NCI-H1436 treated with DMSO at 0.1 percent for 48 hours (cell line): ENCODE results near the gene IL6.
"Not testable (repeated sequence)": the region's sequence is repeated elsewhere in the genome, so short reads cannot be mapped to it uniquely, and the experiment has no call there.

Experiments used
- DNase-seq: peaks from one replicate; lab custom pipeline; 2025; lab: John Stamatoyannopoulos, UW

IL6 gene

GRCh38 chr7:22726907-22727713 is at the start of gene IL6:
Gene IL6, plus strand, starts transcription at chr7:22727200. Its CDS starts 63 bp downstream, at chr7:22727263.
- DNase-seq, result no peak

GRCh38 chr7:22677263-22677662 is 49.7 kb upstream of the IL6 start:
- DNase-seq, result not testable (repeated sequence)

DNA sequence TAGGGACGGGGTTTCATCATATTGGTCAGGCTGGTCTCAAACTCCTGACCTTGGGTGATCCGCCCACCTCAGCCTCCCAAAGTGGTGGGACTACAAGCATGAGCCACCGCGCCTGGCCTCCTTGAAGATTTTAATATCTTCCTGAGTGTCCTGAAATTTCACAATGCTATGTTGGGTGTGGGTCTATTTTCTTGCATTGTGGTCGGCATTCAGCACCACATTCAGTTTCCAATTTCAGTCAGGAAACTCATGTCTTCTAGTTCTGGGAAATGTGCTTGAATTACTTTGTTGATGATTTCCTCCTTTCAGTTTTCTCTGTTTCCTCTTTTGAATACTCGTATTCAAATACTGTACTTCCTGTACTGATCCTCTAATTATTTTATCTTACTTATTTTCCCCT is 49.3 kb upstream of the IL6 start:
- DNase-seq, result no peak

DNA sequence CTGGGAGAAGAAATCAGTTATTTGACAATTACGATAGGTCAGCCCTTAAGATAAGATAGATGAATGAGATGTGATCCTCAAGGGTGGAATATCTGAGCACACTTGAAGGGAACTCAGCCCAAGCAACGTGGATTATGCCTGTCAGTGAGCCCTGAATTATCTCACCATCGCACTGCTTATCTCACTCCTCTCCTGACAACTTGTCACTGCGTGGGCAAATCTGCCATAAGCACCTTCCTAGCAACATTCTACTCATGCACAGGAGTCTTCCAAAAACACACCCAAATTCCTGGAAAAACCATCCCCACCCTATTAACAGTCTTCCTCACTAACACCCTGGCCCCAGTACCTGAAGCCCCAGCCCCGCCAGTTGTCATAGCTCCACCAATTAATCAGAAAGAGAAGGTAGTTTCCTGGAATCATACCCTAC is 46.5 kb upstream of the IL6 start:
- DNase-seq, result no peak

DNA sequence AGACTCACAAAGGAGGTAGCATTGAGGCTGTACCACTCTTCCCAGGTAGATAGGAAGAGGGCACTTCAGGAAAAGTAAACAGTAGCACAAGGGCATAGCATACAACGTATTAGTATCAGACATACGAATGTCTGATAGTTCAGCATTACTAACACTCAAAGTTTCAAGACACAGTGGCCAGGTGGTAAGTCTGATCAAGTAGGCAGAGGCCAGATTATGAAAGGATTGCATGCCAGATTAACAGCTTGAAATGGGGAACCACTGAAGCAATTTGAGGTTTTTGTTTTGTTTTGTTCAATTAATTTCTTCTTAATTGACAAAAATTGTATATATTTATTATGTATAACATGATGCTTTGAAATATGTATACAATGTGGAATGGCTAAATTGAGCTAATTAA is 45.7 kb upstream of the IL6 start:
- no peak for DNase-seq

GRCh38 chr7:22681852-22682657 is 44.9 kb upstream of the IL6 start:
- DNase-seq, result no peak

DNA sequence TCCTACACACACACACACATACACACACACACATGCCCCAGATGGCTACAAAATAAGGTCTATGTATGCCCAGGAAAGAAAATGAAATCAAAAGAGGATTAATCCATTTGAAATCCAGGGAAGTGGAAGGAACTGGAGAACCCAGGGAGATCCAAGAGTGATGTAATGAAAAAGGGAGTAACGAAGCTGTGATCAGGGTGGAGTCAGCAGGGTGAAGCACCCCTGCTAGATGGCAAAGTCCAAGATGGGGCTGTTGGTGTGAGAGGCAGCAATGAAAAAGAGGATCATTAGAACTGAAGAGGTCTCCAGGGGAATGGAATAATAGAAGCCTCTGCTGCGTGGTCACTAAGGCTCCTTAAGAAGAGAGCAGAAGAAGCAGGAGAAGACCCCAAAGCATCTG is 43.6 kb upstream of the IL6 start:
- no peak for DNase-seq

DNA sequence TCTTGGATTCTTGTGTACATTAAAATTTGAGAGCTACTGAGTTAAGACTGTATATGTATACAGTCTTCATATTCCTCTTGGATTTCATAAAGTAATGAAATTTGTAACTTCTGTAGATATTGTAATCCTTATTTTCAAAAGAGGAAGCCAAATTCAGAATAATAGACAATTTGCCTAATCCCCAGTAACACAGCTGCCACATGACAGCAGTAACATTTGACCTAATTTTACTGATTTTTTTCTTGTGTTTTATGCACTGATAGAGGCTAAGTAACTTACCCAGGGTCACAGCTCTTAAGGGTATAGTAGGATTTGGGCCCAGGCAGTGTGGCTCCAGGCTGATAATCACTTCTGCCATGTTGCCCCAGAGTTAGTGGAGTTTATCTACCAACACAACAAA is 40.4 kb upstream of the IL6 start:
- DNase-seq, result no peak

GRCh38 chr7:22688084-22688483 is 38.9 kb upstream of the IL6 start:
- DNase-seq, result no peak

DNA sequence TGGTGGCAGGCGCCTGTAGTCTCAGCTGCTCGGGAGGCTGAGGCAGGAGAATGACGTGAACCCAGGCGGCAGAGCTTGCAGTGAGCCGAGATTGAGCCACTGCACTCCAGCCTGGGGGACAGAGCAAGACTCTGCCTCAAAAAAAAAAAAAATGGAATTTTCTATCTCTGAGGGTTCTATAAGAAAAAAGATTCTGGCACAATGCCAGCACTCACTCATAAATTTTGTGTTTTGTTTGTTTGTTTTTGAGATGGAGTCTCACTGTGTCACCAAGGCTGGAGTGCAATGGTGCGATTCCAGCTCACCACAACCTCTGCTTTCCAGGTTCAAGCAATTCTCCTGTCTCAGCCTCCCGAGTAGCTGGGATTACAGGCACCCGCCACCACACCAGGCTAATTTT is 38.1 kb upstream of the IL6 start:
- not testable (repeated sequence) for DNase-seq

DNA sequence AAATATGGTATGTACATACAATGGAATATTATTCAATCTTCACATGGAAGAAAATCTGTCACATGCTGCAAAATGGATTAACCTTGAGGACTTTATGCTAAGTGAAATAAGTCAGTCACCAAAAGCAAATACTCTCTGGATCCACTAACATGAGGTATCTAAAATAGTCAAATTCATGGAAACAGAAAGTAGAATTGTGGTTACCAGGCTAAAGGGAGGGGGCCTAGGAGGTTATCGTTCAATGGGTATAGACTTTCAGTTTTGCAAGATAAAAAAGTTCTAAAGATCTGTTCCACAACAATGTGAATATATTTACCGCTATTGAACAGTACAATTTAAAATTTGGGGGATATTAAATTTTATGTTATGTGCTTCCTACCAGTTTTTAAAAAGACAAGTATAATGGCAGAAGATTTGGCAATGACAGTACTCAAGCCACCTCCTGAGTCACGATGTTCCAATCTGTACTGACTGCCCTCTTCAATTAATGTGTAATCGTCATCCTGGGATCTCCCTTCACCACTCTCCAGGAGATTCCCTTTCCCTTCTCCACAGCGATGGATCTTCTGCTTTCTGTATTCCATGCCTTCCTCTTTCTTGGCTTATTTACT is 32.3 kb upstream of the IL6 start:
- no peak for DNase-seq

DNA sequence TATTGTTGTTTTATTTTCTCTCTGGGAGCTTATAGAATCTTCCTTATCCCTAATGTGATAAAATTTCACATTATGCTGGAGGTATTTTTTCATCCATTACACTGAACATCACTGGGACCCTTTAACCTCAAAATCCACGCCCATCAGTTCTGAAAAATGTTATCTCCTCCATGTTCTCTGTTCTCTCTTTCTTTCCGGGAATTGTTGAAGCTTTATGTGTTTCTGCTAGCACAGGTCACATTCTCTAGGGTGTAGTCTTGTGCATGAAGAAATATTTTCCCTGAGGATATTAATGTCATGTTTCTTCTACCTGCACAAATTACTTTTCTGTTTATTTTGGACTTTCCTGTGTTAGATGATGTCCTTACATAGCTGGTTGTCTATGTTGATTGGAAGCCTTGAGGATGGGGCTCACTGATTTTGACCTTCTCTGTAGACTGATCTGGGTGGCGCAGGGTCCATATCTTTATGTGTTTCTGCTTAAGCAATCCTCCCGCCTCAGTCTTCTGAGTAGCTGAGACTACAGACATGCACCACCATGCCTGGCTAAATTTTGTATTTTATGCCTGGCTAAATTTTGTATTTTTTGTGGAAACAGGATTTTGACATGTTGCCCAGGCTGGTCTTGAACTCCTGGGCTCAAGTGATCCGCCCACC is 31.4 kb upstream of the IL6 start:
- no peak for DNase-seq

DNA sequence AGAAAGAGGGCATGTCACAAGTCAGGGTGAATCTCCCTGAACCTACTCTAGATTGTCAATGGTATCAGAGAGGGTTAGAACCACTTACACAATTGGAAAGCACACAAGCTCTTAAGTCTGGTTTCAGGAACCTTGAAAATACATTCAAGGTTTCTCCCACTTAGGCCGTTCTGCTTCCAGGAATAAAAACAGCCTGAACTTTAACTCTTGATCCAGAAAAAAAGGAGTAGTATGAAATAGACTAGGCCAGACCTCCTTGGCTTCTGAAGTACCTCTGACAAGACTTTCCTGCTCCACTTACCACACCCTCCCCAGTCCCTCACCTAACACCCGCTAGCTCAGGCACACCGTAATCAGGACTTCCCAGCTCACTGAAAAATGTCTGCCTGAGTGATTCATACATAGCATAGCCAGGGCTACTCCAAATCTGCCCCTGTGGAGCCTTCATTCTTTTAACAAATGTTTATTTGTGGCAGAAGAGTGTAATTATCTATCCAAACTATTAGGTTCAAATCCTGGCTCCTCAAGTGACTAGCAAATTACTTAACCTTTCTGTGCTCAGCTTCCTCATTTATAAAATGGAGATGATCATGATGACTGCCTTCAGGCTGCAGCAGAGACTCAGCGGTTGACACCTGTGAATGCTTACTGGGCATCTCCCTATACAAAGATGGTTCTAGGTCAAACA is 30.3 kb upstream of the IL6 start:
- DNase-seq, result no peak

- DNase-seq, result no peak
Observed at GRCh38 chr7:22697322-22697859, 29.6 kb upstream of the IL6 start.

GRCh38 chr7:22697876-22698606 is 29.0 kb upstream of the IL6 start:
- DNase-seq, result no peak

GRCh38 chr7:22698767-22699166 is 28.2 kb upstream of the IL6 start:
- DNase-seq, result no peak

DNA sequence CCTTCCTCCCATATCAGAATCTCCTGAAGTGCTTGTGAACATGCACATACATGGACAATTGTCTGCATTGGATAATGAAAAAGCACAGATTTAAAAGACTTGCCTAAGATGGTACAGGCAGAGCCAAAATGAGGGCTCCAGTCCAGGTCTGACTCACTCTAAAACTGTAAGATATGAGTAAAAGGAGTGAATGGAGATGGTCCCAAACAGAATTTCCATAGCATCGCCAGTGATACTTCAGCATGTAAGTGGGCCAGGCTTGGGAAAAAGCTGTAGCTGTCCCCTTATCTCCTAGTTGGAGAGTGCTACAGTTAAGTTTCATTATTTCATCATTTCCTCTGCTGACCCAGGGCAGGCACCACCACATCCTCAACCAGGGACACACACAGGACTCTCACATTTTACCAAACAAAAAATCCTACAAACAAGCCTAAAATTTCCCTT is 26.4 kb upstream of the IL6 start:
- no peak for DNase-seq

- DNase-seq, result no peak
Observed at GRCh38 chr7:22702516-22702915, 24.5 kb upstream of the IL6 start.

- not testable (repeated sequence) for DNase-seq
Observed at GRCh38 chr7:22703107-22703855, 23.7 kb upstream of the IL6 start.
